NCI-H82 treated with DMSO at 0.1 percent for 48 hours (cell line): ENCODE data around the gene TGFBRAP1.

Experiments used
- DNase-seq: peaks from one replicate; lab custom pipeline; 2025; ENCODE audit not compliant: unreplicated experiment; lab: John Stamatoyannopoulos, UW

The TGFBRAP1 gene

DNA sequence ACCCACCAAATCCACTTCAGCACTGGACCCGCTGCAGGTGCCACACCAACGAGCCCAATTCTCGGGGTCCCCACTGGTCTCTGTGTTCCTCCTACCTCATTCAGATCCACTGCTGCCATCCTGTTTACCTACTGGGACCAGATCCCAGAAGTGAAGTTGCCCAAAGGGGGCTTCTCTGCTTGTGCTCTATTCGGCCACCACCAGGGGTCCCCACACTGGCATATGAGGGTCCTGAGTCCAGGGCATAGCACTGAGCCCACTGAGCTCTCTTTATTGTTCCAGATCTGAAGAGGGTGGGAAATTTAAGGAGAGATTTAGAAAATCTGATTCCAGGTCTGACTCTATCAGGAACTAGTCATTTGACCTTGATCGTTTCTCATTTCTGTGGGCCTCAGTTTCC is 85.6 kb downstream of the TGFBRAP1 start:
- no peak for DNase-seq

DNA sequence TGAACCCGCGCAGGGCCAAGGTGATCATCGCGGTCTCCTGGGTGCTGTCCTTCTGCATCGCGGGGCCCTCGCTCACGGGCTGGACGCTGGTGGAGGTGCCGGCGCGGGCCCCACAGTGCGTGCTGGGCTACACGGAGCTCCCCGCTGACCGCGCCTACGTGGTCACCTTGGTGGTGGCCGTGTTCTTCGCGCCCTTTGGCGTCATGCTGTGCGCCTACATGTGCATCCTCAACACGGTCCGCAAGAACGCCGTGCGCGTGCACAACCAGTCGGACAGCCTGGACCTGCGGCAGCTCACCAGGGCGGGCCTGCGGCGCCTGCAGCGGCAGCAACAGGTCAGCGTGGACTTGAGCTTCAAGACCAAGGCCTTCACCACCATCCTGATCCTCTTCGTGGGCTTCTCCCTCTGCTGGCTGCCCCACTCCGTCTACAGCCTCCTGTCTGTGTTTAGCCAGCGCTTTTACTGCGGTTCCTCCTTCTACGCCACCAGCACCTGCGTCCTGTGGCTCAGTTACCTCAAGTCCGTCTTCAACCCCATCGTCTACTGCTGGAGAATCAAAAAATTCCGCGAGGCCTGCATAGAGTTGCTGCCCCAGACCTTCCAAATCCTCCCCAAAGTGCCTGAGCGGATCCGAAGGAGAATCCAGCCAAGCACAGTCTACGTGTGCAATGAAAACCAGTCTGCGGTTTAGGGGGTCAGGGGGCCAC is 87.1 kb downstream of the TGFBRAP1 start:
- DNase-seq: no peak

DNA sequence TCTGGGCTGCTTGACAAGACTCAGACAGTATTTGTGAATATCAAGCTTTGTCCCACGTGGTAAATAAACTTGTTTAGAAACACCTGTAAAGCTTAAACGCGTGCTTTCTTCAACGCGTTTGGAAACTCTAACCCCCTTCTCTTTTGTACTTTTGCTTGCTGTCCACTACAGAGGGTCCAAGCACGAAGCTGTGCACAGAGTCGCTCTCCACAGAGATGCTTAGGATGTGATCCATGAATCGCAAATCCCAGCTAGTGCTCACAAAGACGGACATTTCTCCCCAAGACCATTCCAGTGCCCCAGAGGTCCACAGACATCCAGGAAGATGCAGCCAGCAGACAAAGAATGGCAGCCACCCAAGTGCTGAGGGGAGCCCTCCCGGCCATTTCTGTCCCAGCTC is 88.1 kb downstream of the TGFBRAP1 start, which contains the start of gene GPR45:
GPR45 (plus strand) TSS at position 301 of the 400 bp plus-strand sequence. CDS start 116 bp downstream, outside the sequence.
- DNase-seq: no peak

DNA sequence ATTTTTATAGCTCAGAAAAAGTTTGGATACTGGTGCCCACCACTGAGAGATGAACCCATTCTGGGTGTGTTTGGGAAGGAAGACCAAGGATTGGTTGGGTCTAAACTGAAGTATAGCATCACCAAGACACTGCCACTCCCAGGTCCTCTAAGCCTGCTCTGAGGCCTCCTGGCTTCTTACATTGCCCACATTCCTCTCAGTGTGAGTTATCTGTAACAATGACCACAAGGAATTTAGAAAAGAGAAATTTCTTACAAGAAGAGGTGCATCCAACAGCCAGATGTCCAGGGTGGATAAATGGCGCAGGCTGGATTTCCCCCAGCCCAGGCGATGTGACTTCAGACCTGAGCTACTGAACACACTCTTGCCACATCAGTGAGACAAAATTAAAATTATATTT is 89.6 kb downstream of the TGFBRAP1 start:
- no peak for DNase-seq

DNA sequence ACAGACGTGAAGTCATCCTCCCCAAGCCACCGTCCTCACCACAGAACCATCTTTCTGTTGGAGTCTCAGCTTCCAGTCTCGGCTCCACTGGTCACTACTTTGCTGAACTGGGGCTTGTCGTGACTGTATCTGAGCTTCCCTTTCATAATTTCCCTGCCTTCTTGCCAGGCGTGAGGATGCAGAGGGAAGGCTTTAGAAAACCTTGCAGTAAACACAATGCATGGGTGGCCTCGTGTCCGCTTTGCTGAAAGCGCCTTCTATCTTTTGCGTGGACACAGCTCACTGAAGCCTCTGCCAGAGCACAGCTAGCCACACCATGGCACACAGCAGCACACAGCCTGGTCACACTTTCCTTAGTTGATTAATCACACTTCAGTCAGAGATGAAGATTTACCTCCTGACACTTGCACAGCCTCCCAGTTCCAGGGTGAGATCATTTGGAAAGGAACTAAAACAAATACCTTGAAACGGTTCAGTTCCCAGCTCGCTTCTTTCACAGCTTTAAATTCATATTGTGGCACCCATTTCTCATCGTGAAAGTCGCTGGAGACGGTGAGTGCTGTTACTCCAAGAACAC is 90.8 kb downstream of the TGFBRAP1 start:
- DNase-seq: no peak

DNA sequence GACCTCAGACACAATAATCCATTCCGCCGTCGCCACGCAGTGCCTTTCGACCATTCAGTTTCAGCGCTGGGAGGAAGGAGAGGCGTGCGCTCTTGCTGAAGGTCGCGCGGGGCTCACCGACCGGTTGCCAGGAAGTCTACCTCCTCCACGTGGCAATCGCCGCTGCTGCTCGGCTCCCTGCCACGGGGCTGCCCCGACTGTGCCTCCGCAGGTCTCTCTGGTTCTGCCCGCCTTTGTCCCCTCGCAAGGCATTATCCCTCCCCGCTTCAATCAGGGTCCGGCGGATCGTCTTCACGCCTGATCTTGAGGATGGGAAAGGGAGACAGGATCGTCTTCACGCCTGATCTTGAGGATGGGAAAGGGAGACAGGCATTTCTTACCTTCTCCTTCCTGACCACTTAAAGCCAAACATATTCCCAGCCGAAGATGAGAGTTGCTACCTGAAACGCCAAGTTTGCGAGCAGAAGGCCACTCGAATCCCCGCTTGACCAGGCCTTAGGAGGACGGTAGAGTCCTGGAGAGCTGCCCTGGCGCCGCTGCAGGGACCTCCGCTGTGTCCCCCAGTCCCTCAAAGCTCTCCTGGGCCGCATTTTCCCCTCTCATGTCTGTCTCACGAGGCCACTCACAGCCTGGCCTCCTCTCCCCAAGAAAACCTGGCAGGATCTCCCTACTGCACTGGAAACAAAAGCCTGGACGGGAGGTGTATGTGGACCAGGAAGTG is 92.3 kb downstream of the TGFBRAP1 start:
- no peak for DNase-seq

DNA sequence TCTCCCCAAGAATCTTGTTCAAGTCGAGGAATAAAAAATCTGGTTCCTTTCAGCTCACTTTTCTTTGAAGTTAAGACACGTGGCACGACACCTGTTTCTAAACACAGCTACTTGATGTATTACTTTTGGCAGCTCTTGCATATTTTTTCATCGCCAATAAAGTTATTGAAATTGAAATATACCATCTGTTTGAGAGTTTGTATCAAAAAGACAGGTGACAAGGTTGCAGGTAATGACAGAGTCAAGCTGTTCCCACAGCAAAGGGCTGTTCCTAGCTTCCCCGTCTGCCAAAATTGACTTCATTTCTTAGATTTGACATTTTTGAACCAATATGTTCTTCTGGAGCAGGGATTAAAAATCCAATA is 93.5 kb downstream of the TGFBRAP1 start:
- no peak for DNase-seq

DNA sequence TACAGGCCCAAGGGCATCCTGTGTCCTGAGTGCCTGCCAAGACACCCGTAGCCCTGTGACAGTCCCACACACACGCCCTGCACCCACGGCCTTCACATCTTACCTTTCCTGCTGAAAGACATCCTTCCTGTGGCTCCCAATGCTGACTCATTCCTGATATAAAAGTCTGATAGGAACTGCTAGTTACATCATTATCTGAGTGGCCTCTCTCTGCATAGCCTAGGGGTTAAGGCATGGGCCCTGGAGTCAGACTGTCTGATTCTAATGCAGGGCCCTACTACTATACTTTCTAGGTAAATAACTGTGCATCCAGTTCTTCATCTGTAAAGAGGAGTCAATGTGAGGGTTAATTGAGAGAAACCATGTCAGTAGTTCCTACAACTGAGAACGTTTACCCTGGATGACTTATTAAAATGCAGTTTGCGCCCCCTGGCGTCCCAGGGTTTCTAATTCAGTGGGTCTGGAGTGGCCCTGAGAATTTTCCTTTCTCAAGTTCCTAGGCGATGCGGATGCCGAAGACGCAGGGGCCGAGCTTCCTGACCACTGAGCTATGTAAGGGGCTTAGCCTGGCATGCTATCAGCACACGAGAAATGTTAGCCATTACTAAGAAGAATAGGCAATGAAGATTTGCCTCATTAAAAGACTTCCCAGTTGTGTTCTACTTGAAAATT is 94.0 kb downstream of the TGFBRAP1 start:
- peak; percentile 38 for DNase-seq

DNA sequence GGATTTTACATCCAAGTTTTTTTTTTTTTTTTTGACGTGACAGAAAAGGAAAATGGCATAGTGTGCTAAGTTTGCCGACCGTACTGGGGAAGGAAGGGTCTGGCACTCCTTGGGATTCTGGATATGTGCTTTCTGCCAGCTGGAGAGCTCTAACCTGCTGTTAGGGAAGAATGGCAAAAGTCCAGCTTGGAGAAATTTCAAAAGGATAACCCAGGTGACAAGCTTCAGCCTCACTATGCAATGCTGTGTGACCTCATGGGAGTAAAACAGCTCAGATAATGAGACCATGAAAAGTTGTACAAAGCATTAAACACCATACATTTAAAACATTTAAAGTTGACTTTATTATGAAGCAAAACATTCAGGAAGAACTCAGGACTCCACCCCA is 98.3 kb downstream of the TGFBRAP1 start:
- no peak for DNase-seq

DNA sequence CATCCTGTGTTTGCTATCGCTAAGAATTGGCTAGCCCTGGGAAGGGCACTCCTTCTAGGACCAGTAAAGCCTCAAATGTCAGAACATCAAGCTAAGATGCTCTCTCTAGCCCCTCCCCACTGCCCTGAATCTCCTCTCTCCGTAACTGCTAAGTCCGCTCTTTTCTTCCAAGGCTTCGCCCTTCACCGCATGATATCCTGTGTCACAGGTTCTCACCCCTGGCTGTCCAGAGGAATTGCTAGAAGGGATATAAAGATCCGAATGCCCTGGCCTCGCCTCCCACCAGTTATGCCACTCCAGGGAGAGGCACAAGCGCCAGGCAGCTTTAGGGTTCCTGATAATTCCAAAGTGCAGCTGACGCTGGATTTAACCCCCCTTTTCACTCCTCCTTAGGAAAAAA is 105.1 kb downstream of the TGFBRAP1 start:
- no peak for DNase-seq

DNA sequence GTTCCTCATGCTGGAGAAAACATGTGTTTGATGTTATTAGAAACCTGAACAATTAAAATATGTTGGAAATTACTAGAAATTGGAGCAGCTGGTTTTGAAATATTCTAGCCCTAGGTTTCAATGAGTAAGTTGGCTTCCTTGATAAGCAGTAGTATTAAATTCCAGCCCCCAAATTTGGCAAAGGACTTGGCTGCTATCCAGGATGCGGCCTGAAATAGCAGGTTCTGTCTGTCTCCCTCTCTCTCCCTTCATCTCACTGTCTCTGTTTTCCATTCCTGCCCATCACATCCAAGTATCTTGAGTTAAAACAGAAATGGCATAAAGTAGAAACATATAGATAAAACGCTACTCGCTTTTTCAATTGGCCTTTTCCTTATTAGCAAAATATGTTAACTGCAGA is 108.9 kb downstream of the TGFBRAP1 start:
- DNase-seq: no peak

DNA sequence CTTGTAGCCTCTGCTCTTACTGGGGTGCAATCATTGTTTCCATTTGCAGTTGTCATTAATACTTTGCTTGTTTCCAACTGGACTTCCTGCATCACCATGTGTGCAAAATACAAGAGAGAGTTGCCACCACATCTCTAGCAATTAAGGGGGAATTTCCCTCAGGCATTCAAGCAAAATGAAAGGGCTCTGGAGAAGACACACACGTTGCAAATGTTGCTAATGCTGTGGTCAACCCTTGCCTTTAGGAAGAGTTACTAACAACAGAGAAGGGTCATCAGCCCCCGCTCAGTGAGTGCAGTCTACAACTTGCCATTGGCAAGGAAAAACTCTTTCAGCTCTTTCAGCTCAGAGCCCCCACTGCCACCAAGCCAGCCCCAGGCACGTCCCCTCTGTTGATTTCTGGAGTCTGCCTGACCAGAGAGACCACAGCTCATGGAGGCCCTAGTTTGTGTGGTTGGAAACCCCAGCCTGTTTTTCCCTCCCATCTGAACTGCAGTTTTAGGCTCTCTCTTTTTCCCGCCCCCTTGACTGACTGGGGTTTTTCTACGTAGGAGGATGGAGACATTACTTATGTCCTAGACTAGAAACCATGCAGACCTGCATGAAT is 113.8 kb downstream of the TGFBRAP1 start:
- DNase-seq: no peak
